ENCODE measurements around the gene BCAP31.

- no peak for TF ChIP-seq EZH2phosphoT487 (IDR thresholded peaks at IDR 0.05; ENCODE audit: borderline replicate concordance, low read depth, low read length)
- TF ChIP-seq, protein P1, sequence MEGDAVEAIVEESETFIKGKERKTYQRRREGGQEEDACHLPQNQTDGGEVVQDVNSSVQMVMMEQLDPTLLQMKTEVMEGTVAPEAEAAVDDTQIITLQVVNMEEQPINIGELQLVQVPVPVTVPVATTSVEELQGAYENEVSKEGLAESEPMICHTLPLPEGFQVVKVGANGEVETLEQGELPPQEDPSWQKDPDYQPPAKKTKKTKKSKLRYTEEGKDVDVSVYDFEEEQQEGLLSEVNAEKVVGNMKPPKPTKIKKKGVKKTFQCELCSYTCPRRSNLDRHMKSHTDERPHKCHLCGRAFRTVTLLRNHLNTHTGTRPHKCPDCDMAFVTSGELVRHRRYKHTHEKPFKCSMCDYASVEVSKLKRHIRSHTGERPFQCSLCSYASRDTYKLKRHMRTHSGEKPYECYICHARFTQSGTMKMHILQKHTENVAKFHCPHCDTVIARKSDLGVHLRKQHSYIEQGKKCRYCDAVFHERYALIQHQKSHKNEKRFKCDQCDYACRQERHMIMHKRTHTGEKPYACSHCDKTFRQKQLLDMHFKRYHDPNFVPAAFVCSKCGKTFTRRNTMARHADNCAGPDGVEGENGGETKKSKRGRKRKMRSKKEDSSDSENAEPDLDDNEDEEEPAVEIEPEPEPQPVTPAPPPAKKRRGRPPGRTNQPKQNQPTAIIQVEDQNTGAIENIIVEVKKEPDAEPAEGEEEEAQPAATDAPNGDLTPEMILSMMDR (conservative IDR thresholded peaks at IDR 0.05; ENCODE audit: low read length): no peak
Observed at GRCh38 chrX:153657161-153657560, 67.0 kb downstream of the BCAP31 start.

All from OCI-LY7 (cell line).